Endothelial cell of umbilical vein (primary cell): ENCODE results near the gene HOXA11. TPM values are rescaled to one million over a fixed set of nuclear protein-coding genes. Genes with fewer than 3 reads are reported as not detected.

Experiments
- BruUV-seq: library from RNA; stranded (reverse); fragments of 400-500 nt; replicated peaks from 2 replicates; lab custom pipeline; 2021; lab: Mats Ljungman, UMichigan
- CTCF ChIA-PET: fragments of 300-600, 350-600 bp; sonication (Branson Sonifier 250); formaldehyde crosslinking; loops from one replicate; lab custom pipeline; 2021; ENCODE audit warnings: antibody characterized with exemption, inconsistent platforms; lab: Charles Lee
- POLR2A ChIA-PET: fragments of 300-600, 350-600 bp; sonication (Branson Sonifier 250); formaldehyde crosslinking; loops from one replicate; lab custom pipeline; 2021; ENCODE audit warnings: antibody characterized with exemption, inconsistent platforms; lab: Charles Lee
- DNase-seq: peaks from one replicate; pipeline ENCODE4 v3.0.0-alpha.2; 2011; ENCODE audit warnings: low read depth, low spot score
- FAIRE-seq: peaks from 2 replicates; lab custom pipeline; 2011; peaks lifted over from hg19 to GRCh38; lab: Jason Lieb, UNC
- H2AFZ ChIP-seq: 2 replicates; pipeline ENCODE4 v1.6.0; 2012; ENCODE audit warnings: low read depth, low read length, control low read depth, inconsistent platforms
- H3K27ac ChIP-seq: 2 replicates; pipeline ENCODE4 v1.5.1; 2011; ENCODE audit warnings: low read depth, mild to moderate bottlenecking, control low read depth, low read length, moderate library complexity; ENCODE audit not compliant: insufficient read depth
- H3K27me3 ChIP-seq, 2 experiments: 2 replicates each; pipeline versions ENCODE4 v1.6.0 to v1.6.1; 2011; ENCODE audit warnings: low read length in 2 of 2, mixed read lengths in 1 of 2; ENCODE audit not compliant: control insufficient read depth in 2 of 2, insufficient read depth in 2 of 2
- H3K36me3 ChIP-seq, 2 experiments: 2 replicates in 1 of 2; 3 replicates in 1 of 2; pipeline ENCODE4 v1.5.1; 2011; ENCODE audit warnings: low read length in 2 of 2, mild to moderate bottlenecking in 1 of 2, moderate library complexity in 1 of 2; ENCODE audit not compliant: control insufficient read depth in 2 of 2, insufficient read depth in 2 of 2; ENCODE audit errors: extremely low read depth in 1 of 2
- H3K4me1 ChIP-seq: 3 replicates; pipeline ENCODE4 v1.5.1; 2011; ENCODE audit warnings: mild to moderate bottlenecking, low read length; ENCODE audit not compliant: control insufficient read depth, insufficient read depth; ENCODE audit errors: extremely low read depth
- H3K4me2 ChIP-seq: 2 replicates; pipeline ENCODE4 v1.6.1; 2011; ENCODE audit warnings: low read length, control low read depth, mixed read lengths; ENCODE audit not compliant: insufficient read depth
- H3K4me3 ChIP-seq, 3 experiments: fragments of 200-600 bp in 1 of 3; sonication (generic), shearing (Covaris generic) in 1 of 3; replicated peaks in 1 of 3; 2 replicates each; pipeline ENCODE4 v1.5.1; 2011 to 2016; ENCODE audit warnings: control low read depth in 3 of 3, low read length in 3 of 3, mild to moderate bottlenecking in 2 of 3, inconsistent platforms in 1 of 3, low read depth in 1 of 3, moderate library complexity in 1 of 3; ENCODE audit not compliant: insufficient read depth in 1 of 3
- H3K79me2 ChIP-seq: 2 replicates; pipeline ENCODE4 v1.6.0; 2012; ENCODE audit warnings: low read length, inconsistent platforms; ENCODE audit not compliant: control insufficient read depth, insufficient read depth
- H3K9ac ChIP-seq: replicated peaks from 2 replicates; pipeline ENCODE3; 2011; ENCODE audit warnings: low read length, control low read depth; ENCODE audit not compliant: insufficient read depth; ENCODE audit errors: extremely low read depth
- H3K9me1 ChIP-seq: replicated peaks from 3 replicates; pipeline ENCODE4 v1.6.0; 2011; ENCODE audit warnings: mild to moderate bottlenecking, low read length; ENCODE audit not compliant: control insufficient read depth, insufficient read depth; ENCODE audit errors: extremely low read depth
- H3K9me3 ChIP-seq: replicated peaks from 2 replicates; pipeline ENCODE4 v1.5.1; 2012; ENCODE audit warnings: low read length, inconsistent platforms; ENCODE audit not compliant: control insufficient read depth, insufficient read depth
- H4K20me1 ChIP-seq: replicated peaks from 2 replicates; pipeline ENCODE3; 2011; ENCODE audit warnings: mild to moderate bottlenecking, low read length; ENCODE audit not compliant: control insufficient read depth, insufficient read depth; ENCODE audit errors: extremely low read depth
- EZH2 ChIP-seq: IDR thresholded peaks from 2 replicates; pipeline ENCODE4 v1.6.1; 2012; ENCODE audit warnings: borderline replicate concordance, low read depth, mild to moderate bottlenecking, moderate library complexity, low read length, inconsistent platforms; ENCODE audit not compliant: severe bottlenecking
- FOS ChIP-seq: IDR thresholded peaks from 2 replicates; pipeline ENCODE4 v1.6.1; 2011; ENCODE audit warnings: mild to moderate bottlenecking, low read length, moderate library complexity, borderline replicate concordance; ENCODE audit not compliant: insufficient read depth
- JUN ChIP-seq: IDR thresholded peaks from 2 replicates; pipeline ENCODE4 v1.6.1; 2011; ENCODE audit warnings: borderline replicate concordance, low read depth; ENCODE audit not compliant: insufficient read length, insufficient read depth
- MYC ChIP-seq: IDR thresholded peaks from one replicate; pipeline ENCODE4 v1.6.1; 2011; ENCODE audit warnings: mild to moderate bottlenecking, low read depth, low read length
- POLR2A ChIP-seq: IDR thresholded peaks from 2 replicates; pipeline ENCODE4 v1.6.1; 2012; ENCODE audit warnings: low read depth, mild to moderate bottlenecking, control low read depth, low read length
- POLR2AphosphoS5 ChIP-seq: IDR thresholded peaks from 2 replicates; pipeline ENCODE4 v1.6.1; 2012; ENCODE audit warnings: low read depth, mild to moderate bottlenecking, control low read depth, low read length, moderate library complexity; ENCODE audit not compliant: insufficient read depth
- dilution Hi-C: fragments of 300-500 bp; cut with MboI; formaldehyde crosslinking; loops from one replicate; pipeline ENCODE4 v1.15.0; 2019; ENCODE audit warnings: low sequenced_read_pairs; ENCODE audit not compliant: extremely low pct_ligation_motif_present
- intact Hi-C: fragments of 100-400 bp; cut with micrococcal nuclease; formaldehyde crosslinking; loops from one replicate; pipeline ENCODE4 v1.10.0; 2022
- polyA plus RNA-seq, 4 experiments: library from polyadenylated mRNA; depleted of rRNA in 3 of 4; stranded (reverse) in 3 of 4; unstranded in 1 of 4; fragments of >200 nt; gene quantifications; 2 replicates each; pipeline versions ENCODE4 v1.2.1 to v1.2.3, GENCODE V29; 2011 to 2012; ENCODE audit warnings: missing spikeins in 1 of 4
- total RNA-seq: library from RNA; stranded (reverse); gene quantifications from 2 replicates; pipeline ENCODE4 v1.2.3, GENCODE V29; 2021
- TF ChIP-seq, protein P1 (sequence below): IDR thresholded peaks from 2 replicates; pipeline ENCODE4 v1.6.1; 2011; ENCODE audit not compliant: insufficient read depth, insufficient read length
- TF ChIP-seq, protein P2 (sequence below), 2 donors: IDR thresholded peaks; 1 replicate in 1 of 2; 2 replicates in 1 of 2; pipeline ENCODE4 v1.5.1; 2011; ENCODE audit warnings: low read length in 2 of 2, mild to moderate bottlenecking in 2 of 2, moderate library complexity in 2 of 2, control low read depth in 1 of 2, inconsistent platforms in 1 of 2, low read depth in 1 of 2; ENCODE audit not compliant: insufficient read depth in 1 of 2; ENCODE audit errors: extremely low read depth in 1 of 2

The HOXA11 gene
- total and polyA plus RNA-seq, 2 donors (not counting 3 experiments of a cell fraction or from before 2014, with no cell fraction given) = 10.4 to 16.7 TPM

DNA sequence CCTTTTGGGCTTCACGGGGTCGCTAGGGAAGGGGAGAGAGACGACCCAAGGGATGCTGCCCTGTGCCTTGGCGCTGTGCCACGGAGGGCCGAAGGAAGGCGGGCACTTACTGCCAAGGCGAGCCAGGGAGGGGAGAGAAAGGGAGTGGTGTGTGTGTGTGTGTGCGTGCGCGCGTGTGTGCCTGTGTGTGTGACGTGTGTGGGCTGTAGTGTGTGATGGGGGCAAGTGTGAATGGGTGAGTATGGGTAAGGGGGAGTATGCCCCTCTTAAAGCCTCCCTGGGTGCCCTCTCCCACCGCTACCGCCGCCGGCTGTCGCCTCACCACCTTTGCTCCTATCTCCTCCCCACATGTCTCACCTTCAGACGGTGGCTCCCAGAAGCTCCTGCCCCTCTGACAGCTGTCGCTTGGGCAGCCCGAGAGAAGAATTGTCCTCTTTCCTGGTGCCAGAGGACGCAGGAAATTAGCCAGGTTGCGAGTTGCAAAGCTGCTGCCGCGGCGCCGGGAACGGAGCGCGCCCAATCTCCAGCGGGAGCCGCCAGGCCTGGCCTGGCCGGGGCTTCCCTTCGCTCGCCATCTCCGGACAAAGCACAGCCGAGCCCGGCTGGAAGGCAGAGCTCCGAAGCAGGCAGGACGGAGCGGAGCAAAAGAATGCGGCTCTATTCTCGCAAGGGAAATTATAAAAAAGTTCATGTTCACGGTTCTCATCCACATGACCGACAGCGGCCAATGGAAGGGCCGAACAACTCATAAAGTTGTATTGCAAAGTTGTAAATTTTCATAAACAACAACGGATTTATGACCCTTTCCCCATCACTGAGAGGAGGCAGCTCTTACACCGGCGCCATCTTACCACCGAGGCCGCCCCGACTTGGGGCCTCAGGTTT lies 32.9 kb downstream of the HOXA11 start, which contains the start of gene HOXA3:
TSS of gene HOXA3 (minus strand) at position 653 of the 885 bp plus-strand sequence. CDS start 41,943 bp downstream, outside the sequence.
- Histone ChIP-seq H3K9me3 (no peaks in the 10 kb centered on the region), H3K36me3 (no peaks in the 10 kb centered on the region), H3K27me3 (no peaks in the 10 kb centered on the region), H3K4me2 (peak within 1 kb of the TSS; percentile 92), H3K9me1 (no peaks in the 10 kb centered on the region), H3K4me3 (peak within 1 kb of the TSS; percentile 54 to 85 (median 55)), H4K20me1 (no peaks in the 10 kb centered on the region), H2AFZ (no peak within 1 kb of the TSS), H3K79me2 (peaks cover 96% of the 10 kb centered on the region), H3K4me1 (peaks cover 65% of the 10 kb centered on the region), H3K9ac (peak within 1 kb of the TSS; percentile 78), H3K27ac (peak within 1 kb of the TSS; percentile 96)
- intact Hi-C loops = loop anchor here (1.0 to 2.0 kb wide), 2 partner anchors 7 to 13 kb away; partner anchors contain the start of gene HOXA9
- FAIRE-seq = peak; percentile 88
- ChIA-PET POLR2A (interaction anchor here (0.7 to 2.6 kb wide), 8 partner anchors 10 to 462 kb away, joined by 3 to 15 read pairs (median 6); partner anchors contain the start of gene HOXA9), CTCF (interaction anchor here (0.9 to 5.6 kb wide), 13 partner anchors 7 to 783 kb away, joined by 3 to 83 read pairs (median 13); partner anchors contain the start of genes HOXA10, HOXA5 and HOXA9)
- dilution Hi-C loops = loop anchor here (25.0 kb wide), 1 partner anchor 965 kb away; no protein-coding TSS in a partner anchor
- TF ChIP-seq, protein P1, sequence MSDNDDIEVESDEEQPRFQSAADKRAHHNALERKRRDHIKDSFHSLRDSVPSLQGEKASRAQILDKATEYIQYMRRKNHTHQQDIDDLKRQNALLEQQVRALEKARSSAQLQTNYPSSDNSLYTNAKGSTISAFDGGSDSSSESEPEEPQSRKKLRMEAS = no peak
- TF ChIP-seq EZH2 = no peak
- TF ChIP-seq, protein P2, sequence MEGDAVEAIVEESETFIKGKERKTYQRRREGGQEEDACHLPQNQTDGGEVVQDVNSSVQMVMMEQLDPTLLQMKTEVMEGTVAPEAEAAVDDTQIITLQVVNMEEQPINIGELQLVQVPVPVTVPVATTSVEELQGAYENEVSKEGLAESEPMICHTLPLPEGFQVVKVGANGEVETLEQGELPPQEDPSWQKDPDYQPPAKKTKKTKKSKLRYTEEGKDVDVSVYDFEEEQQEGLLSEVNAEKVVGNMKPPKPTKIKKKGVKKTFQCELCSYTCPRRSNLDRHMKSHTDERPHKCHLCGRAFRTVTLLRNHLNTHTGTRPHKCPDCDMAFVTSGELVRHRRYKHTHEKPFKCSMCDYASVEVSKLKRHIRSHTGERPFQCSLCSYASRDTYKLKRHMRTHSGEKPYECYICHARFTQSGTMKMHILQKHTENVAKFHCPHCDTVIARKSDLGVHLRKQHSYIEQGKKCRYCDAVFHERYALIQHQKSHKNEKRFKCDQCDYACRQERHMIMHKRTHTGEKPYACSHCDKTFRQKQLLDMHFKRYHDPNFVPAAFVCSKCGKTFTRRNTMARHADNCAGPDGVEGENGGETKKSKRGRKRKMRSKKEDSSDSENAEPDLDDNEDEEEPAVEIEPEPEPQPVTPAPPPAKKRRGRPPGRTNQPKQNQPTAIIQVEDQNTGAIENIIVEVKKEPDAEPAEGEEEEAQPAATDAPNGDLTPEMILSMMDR (IDR thresholded peaks at IDR 0.05; ENCODE audit: extremely low read depth in 1 of 2, insufficient read depth in 1 of 2, low read depth in 1 of 2, low read length in 2 of 2) = no peak
- no peak for TF ChIP-seq FOS
- TF ChIP-seq MYC = peak; percentile 37
- peak; percentile 74 for TF ChIP-seq POLR2AphosphoS5
- TF ChIP-seq POLR2A = peak; percentile 83
- no peak for TF ChIP-seq JUN
- DNase-seq = peak; percentile 94
- BruUV-seq = TSS peak; percentile 35
